Gastroesophageal sphincter (tissue), 4 donors: ENCODE measurements around the gene FAR2. TPM values are rescaled to one million over a fixed set of nuclear protein-coding genes. Genes with fewer than 3 reads are reported as not detected.

ENCODE experiments used
- ATAC-seq: fragments of 150-250 bp; one replicate; pipeline ENCODE4 v1.9.1; 2016; ENCODE audit warnings: mild to moderate bottlenecking, moderate library complexity
- H3K27ac ChIP-seq, 4 donors: fragments of 200-600 bp; sonication (generic) in 3 of 4; 1 replicate in 3 of 4; 2 replicates in 1 of 4; pipeline ENCODE4 v1.5.1; 2016 to 2019
- H3K27me3 ChIP-seq: fragments of 200-600 bp; sonication (generic); one replicate; pipeline ENCODE4 v1.5.1; 2019
- H3K36me3 ChIP-seq, 2 donors: fragments of 200-600 bp; sonication (generic); one replicate each; pipeline ENCODE4 v1.5.1; 2019; ENCODE audit warnings: control low read depth in 1 of 2
- H3K4me1 ChIP-seq, 3 donors: fragments of 200-600 bp; sonication (generic); 1 replicate in 2 of 3; 2 replicates in 1 of 3; pipeline ENCODE4 v1.5.1; 2016 to 2019; ENCODE audit warnings: control low read depth in 2 of 3
- H3K4me3 ChIP-seq, 2 donors: fragments of 200-600 bp; sonication (generic); one replicate each; pipeline ENCODE4 v1.5.1; 2019; ENCODE audit warnings: mild to moderate bottlenecking in 1 of 2, moderate library complexity in 1 of 2
- H3K9me3 ChIP-seq, 3 donors: fragments of 200-600 bp; sonication (generic); one replicate each; pipeline ENCODE4 v1.5.1; 2017 to 2019; ENCODE audit warnings: control low read depth in 2 of 3
- CTCF ChIP-seq, 4 experiments: fragments of 200-600 bp in 2 of 4; fragments of 450-650 bp in 2 of 4; sonication (generic) in 1 of 4; IDR thresholded peaks; one replicate each; pipeline ENCODE4 v1.5.1; 2017 to 2019; ENCODE audit warnings: antibody characterized with exemption in 4 of 4, mild to moderate bottlenecking in 2 of 4, moderate library complexity in 2 of 4
- EP300 ChIP-seq: sonication (generic); formaldehyde crosslinking; IDR thresholded peaks from one replicate; pipeline ENCODE4 v1.6.1; 2017; ENCODE audit warnings: antibody characterized with exemption, mild to moderate bottlenecking
- POLR2A ChIP-seq, 2 donors: fragments of 450-650 bp; IDR thresholded peaks; one replicate each; pipeline ENCODE4 v1.6.1; 2017; ENCODE audit warnings: antibody characterized with exemption in 2 of 2, mild to moderate bottlenecking in 2 of 2, moderate library complexity in 1 of 2
- POLR2AphosphoS5 ChIP-seq: sonication (generic); formaldehyde crosslinking; IDR thresholded peaks from one replicate; pipeline ENCODE4 v1.6.1; 2017; ENCODE audit warnings: antibody characterized with exemption
- WGBS, 2 donors: methylation state at CpG; one replicate each; pipeline ENCODE4 v1.1.5; 2018; ENCODE audit warnings: low coverage in 1 of 2; 5-methylcytosine and 5-hydroxymethylcytosine counted together
- total RNA-seq, 4 donors: library from RNA; depleted of rRNA; stranded (reverse); fragments of >200 nt; gene quantifications; one replicate each; pipeline ENCODE4 v1.1.0, GENCODE V29; 2016

The FAR2 gene
- total RNA-seq, 4 donors from 2014 or later: 8.8 to 15.8 (median 11.9) TPM

- H3K27ac ChIP-seq: no peak overlapping the region
- no peak for ATAC-seq
- no peaks in the 10 kb centered on the region for H3K27me3 ChIP-seq
- no peaks in the 10 kb centered on the region for H3K36me3 ChIP-seq
- TF ChIP-seq POLR2A (IDR thresholded peaks at IDR 0.05) (no peak), EP300 (no peak), CTCF (IDR thresholded peaks at IDR 0.05) (no peak), POLR2AphosphoS5 (no peak)
- H3K9me3 ChIP-seq: no peaks in the 10 kb centered on the region
- WGBS, 2 donors: 77 to 82% methylated on average over 9 to 18 of the region's 18 CpGs
- H3K4me1 ChIP-seq: no peaks in the 10 kb centered on the region
- H3K4me3 ChIP-seq: no peak overlapping the region
Measured at GRCh38 chr12:29220632-29221336, 71.7 kb downstream of the FAR2 start.

- 100% methylated on average over 1 of the region's 1 CpG for WGBS, 2 donors
- Histone ChIP-seq H3K4me1 (no peaks in the 10 kb centered on the region), H3K36me3 (no peaks in the 10 kb centered on the region), H3K9me3 (no peaks in the 10 kb centered on the region), H3K27me3 (no peaks in the 10 kb centered on the region), H3K27ac (no peak overlapping the region), H3K4me3 (no peak overlapping the region)
- no peak for ATAC-seq
- TF ChIP-seq CTCF (IDR thresholded peaks at IDR 0.05) (no peak), POLR2AphosphoS5 (no peak), POLR2A (IDR thresholded peaks at IDR 0.05) (no peak), EP300 (no peak)
Measured at GRCh38 chr12:29222200-29222599, 73.1 kb downstream of the FAR2 start.

- Histone ChIP-seq H3K27me3 (no peaks in the 10 kb centered on the region), H3K27ac (no peak overlapping the region), H3K4me1 (no peaks in the 10 kb centered on the region), H3K9me3 (no peaks in the 10 kb centered on the region), H3K4me3 (no peak overlapping the region), H3K36me3 (no peaks in the 10 kb centered on the region)
- TF ChIP-seq POLR2AphosphoS5 (no peak), POLR2A (IDR thresholded peaks at IDR 0.05) (no peak), EP300 (no peak), CTCF (IDR thresholded peaks at IDR 0.05) (no peak)
- no peak for ATAC-seq
- 88 to 100% methylated on average over 2 of the region's 2 CpGs for WGBS, 2 donors
Measured at GRCh38 chr12:29223426-29223825, 74.3 kb downstream of the FAR2 start.

GRCh38 chr12:29223956-29224543 is 75.0 kb downstream of the FAR2 start:
- WGBS, 2 donors: 87 to 93% methylated on average over 2 of the region's 2 CpGs
- Histone ChIP-seq H3K27ac (no peak overlapping the region), H3K36me3 (no peaks in the 10 kb centered on the region), H3K9me3 (no peaks in the 10 kb centered on the region), H3K27me3 (no peaks in the 10 kb centered on the region), H3K4me1 (no peaks in the 10 kb centered on the region), H3K4me3 (no peak overlapping the region)
- ATAC-seq: no peak
- TF ChIP-seq EP300 (no peak), POLR2A (IDR thresholded peaks at IDR 0.05) (no peak), CTCF (IDR thresholded peaks at IDR 0.05) (no peak), POLR2AphosphoS5 (no peak)

- Histone ChIP-seq H3K36me3 (no peaks in the 10 kb centered on the region), H3K27me3 (no peaks in the 10 kb centered on the region), H3K4me3 (no peak overlapping the region), H3K27ac (no peak overlapping the region), H3K9me3 (no peaks in the 10 kb centered on the region), H3K4me1 (no peaks in the 10 kb centered on the region)
- TF ChIP-seq POLR2AphosphoS5: no peak
- TF ChIP-seq CTCF (IDR thresholded peaks at IDR 0.05): no peak
- TF ChIP-seq POLR2A (IDR thresholded peaks at IDR 0.05): no peak
- no peak for TF ChIP-seq EP300
- WGBS, 2 donors: 76 to 81% methylated on average over 3 to 4 of the region's 4 CpGs
- no peak for ATAC-seq
Measured at GRCh38 chr12:29224572-29224971, 75.5 kb downstream of the FAR2 start.
